H1 (cell line): ENCODE results near the gene CFAP298. TPM values are rescaled to one million over a fixed set of nuclear protein-coding genes. Genes with fewer than 3 reads are reported as not detected.
A peak's percentile ranks its signal among the peaks of the same experiment; 100 is the strongest.

Source experiments
- EP300 ChIP-seq, 2 experiments: IDR thresholded peaks; 1 replicate in 1 of 2; 2 replicates in 1 of 2; pipeline ENCODE4 v1.6.1; 2011 to 2012; ENCODE audit warnings: low read depth in 2 of 2, low read length in 2 of 2, mild to moderate bottlenecking in 2 of 2, borderline replicate concordance in 1 of 2, inconsistent platforms in 1 of 2, moderate library complexity in 1 of 2
- NANOG ChIP-seq: IDR thresholded peaks from 2 replicates; pipeline ENCODE4 v1.6.1; 2011; ENCODE audit warnings: low read length, low read depth, mild to moderate bottlenecking, inconsistent platforms; ENCODE audit not compliant: insufficient read depth, poor library complexity, severe bottlenecking
- POLR2AphosphoS5 ChIP-seq: IDR thresholded peaks from 2 replicates; pipeline ENCODE4 v1.6.1; 2011; ENCODE audit warnings: low read depth, low read length
- RAD21 ChIP-seq, 2 experiments: IDR thresholded peaks in 1 of 2; conservative IDR thresholded peaks in 1 of 2; 2 replicates each; pipeline ENCODE4 v1.6.1; 2011; ENCODE audit warnings: low read depth in 2 of 2, low read length in 2 of 2, improper control_type of control experiment in 1 of 2, inconsistent platforms in 1 of 2, mild to moderate bottlenecking in 1 of 2, moderate library complexity in 1 of 2
- RBBP5 ChIP-seq: IDR thresholded peaks from 2 replicates; pipeline ENCODE4 v1.7.1; 2012; ENCODE audit warnings: low read depth, mild to moderate bottlenecking, inconsistent platforms, low read length, moderate library complexity, borderline replicate concordance
- polyA plus RNA-seq, 7 experiments: library from polyadenylated mRNA; depleted of rRNA in 3 of 7; stranded (reverse) in 5 of 7; unstranded in 2 of 7; fragments of >200 nt in 5 of 7; fragments of 200-250 nt in 2 of 7; gene quantifications; 1 replicate in 5 of 7; 2 replicates in 1 of 7; 4 replicates in 1 of 7; pipeline versions ENCODE4 v1.2.1 to v1.2.3, GENCODE V29; 2011 to 2013; ENCODE audit warnings: missing spikeins in 2 of 7, mixed read lengths in 2 of 7
- total RNA-seq: library from RNA; stranded (reverse); fragmentation: NEBNext Ultra II Directional; extraction: Animal tissue kit (Norgen Biotek cat#: 25700); gene quantifications from 2 replicates; pipeline ENCODE4 v1.2.1, GENCODE V29; 2021

The CFAP298 gene
- total and polyA plus RNA-seq, 2 of the 8 experiments (the other 6 are each of a cell fraction or from before 2014, with no cell fraction given), result 43.0 to 68.1 TPM

DNA sequence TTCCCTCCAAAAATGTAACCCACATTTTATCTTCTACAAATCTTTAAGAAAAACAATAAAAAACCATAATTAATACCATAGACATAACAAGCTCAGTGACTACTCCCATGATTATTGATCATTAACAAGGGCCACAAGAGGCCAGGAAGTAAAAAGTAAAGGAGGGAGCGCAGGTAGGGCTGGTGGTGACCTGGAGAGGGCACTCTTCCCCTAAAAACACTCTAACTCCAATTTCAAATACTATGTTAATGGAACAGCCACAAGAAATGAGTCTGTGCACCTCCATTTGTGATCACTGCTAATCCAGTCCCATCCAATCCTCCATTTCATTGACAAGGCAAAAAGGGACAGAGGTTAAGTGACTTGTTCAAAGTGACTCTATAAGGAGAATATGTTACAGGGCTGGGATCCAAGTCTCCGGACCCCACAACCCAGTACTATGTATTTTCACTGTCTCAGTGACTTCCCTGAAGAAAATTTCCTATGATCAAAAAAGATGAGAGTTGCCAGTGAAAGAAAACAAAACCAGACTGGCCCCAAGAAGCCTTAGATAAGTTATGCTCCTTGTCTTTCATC, 41.2 kb upstream of the CFAP298 start (continued):
- TF ChIP-seq RBBP5 (no peak), RAD21 (IDR thresholded peaks at IDR 0.05 in 1 of 2, conservative IDR thresholded peaks at IDR 0.05 in 1 of 2; ENCODE audit: low read depth in 2 of 2, low read length in 2 of 2) (peak; percentile 84 to 88), EP300 (IDR thresholded peaks at IDR 0.05; ENCODE audit: borderline replicate concordance in 1 of 2, low read depth in 2 of 2, low read length in 2 of 2) (no peak), POLR2AphosphoS5 (no peak), NANOG (no peak)
